GM23338 (cell line): ENCODE results near the gene FMNL1. TPM values are rescaled to one million over a fixed set of nuclear protein-coding genes. Genes with fewer than 3 reads are reported as not detected.

Experiments
- ATAC-seq: fragments of 200-7000 bp; cut with Tn5 transposase; 3 replicates; pipeline ENCODE4 v1.9.1; 2020
- DNase-seq: peaks from one replicate; pipeline ENCODE4 v3.0.0-alpha.2; 2015; ENCODE audit warnings: low spot score
- H2AFZ ChIP-seq: fragments of 200-600 bp; sonication (generic); 2 replicates; pipeline ENCODE4 v1.8.0; 2016; ENCODE audit warnings: antibody characterized with exemption, mild to moderate bottlenecking, moderate library complexity
- H3F3A ChIP-seq: fragments of 200-600 bp; sonication (generic); replicated peaks from 2 replicates; pipeline ENCODE4 v1.8.0; 2017; ENCODE audit warnings: antibody characterized with exemption, mixed run types, low read depth
- H3K27ac ChIP-seq: fragments of 200-600 bp; sonication (generic); 2 replicates; pipeline ENCODE4 v1.6.1; 2016; ENCODE audit warnings: low read depth
- H3K27me3 ChIP-seq: fragments of 200-600 bp; sonication (generic); 2 replicates; pipeline ENCODE4 v1.8.0; 2016; ENCODE audit warnings: mild to moderate bottlenecking, mixed run types, moderate library complexity; ENCODE audit not compliant: insufficient read depth
- H3K36me3 ChIP-seq: fragments of 200-600 bp; sonication (generic); 2 replicates; pipeline ENCODE4 v1.8.0; 2016; ENCODE audit warnings: mild to moderate bottlenecking; ENCODE audit not compliant: insufficient read depth
- H3K4me1 ChIP-seq: fragments of 200-600 bp; sonication (generic); 2 replicates; pipeline ENCODE4 v1.8.0; 2016; ENCODE audit warnings: mild to moderate bottlenecking, moderate library complexity; ENCODE audit not compliant: insufficient read depth
- H3K4me2 ChIP-seq: fragments of 200-600 bp; sonication (generic); 2 replicates; pipeline ENCODE4 v1.7.1; 2017; ENCODE audit warnings: mixed run types
- H3K4me3 ChIP-seq: fragments of 200-600 bp; sonication (generic); 2 replicates; pipeline ENCODE4 v1.6.1; 2016; ENCODE audit warnings: mixed run types
- H3K79me2 ChIP-seq: fragments of 200-600 bp; sonication (generic); replicated peaks from 2 replicates; pipeline ENCODE4 v1.8.0; 2017; ENCODE audit warnings: mild to moderate bottlenecking; ENCODE audit not compliant: insufficient read depth
- H3K9me2 ChIP-seq: fragments of 200-600 bp; sonication (generic); 2 replicates; pipeline ENCODE4 v1.8.0; 2017; ENCODE audit not compliant: insufficient read depth
- H4K20me1 ChIP-seq: fragments of 200-600 bp; sonication (generic); replicated peaks from 2 replicates; pipeline ENCODE4 v1.8.0; 2017; ENCODE audit warnings: mild to moderate bottlenecking; ENCODE audit not compliant: insufficient read depth
- H3K27ac Mint-ChIP-seq: 2 replicates; pipeline ENCODE4 v1.8.0; 2020; ENCODE audit warnings: inconsistent platforms, mild to moderate bottlenecking, moderate library complexity, mixed read lengths
- H3K27me3 Mint-ChIP-seq: 3 replicates; pipeline ENCODE4 v1.8.0; 2022; ENCODE audit warnings: low read depth, mild to moderate bottlenecking, moderate library complexity, mixed read lengths, inconsistent platforms; ENCODE audit not compliant: insufficient read depth, poor library complexity
- H3K36me3 Mint-ChIP-seq: 3 replicates; pipeline ENCODE4 v1.8.0; 2021; ENCODE audit warnings: low read depth, mild to moderate bottlenecking, inconsistent platforms, moderate library complexity, mixed read lengths
- H3K4me1 Mint-ChIP-seq: 3 replicates; pipeline ENCODE4 v1.8.0; 2020; ENCODE audit warnings: mild to moderate bottlenecking, inconsistent platforms, mixed read lengths
- H3K4me3 Mint-ChIP-seq: 3 replicates; pipeline ENCODE4 v1.8.0; 2021; ENCODE audit warnings: moderate library complexity, mild to moderate bottlenecking, inconsistent platforms, mixed read lengths
- H3K9me3 Mint-ChIP-seq: 3 replicates; pipeline ENCODE4 v1.8.0; 2020; ENCODE audit warnings: moderate library complexity, mild to moderate bottlenecking, inconsistent platforms, mixed read lengths
- CTCF ChIP-seq, 2 experiments: fragments of 200-600 bp in 1 of 2; sonication (generic) in 1 of 2; conservative IDR thresholded peaks; 2 replicates each; pipeline versions ENCODE4 v1.5.1 to v1.6.1; 2016 to 2017; ENCODE audit warnings: antibody characterized with exemption in 2 of 2, low read depth in 2 of 2, mild to moderate bottlenecking in 2 of 2, moderate library complexity in 1 of 2
- ETS1 ChIP-seq: IDR thresholded peaks from 2 replicates; pipeline ENCODE4 v1.6.1; 2016; ENCODE audit warnings: antibody characterized with exemption
- EZH2 ChIP-seq: fragments of 200-600 bp; sonication (generic); IDR thresholded peaks from one replicate; pipeline ENCODE4 v1.8.0; 2017; ENCODE audit warnings: antibody characterized with exemption, mild to moderate bottlenecking, low read depth; ENCODE audit not compliant: unreplicated experiment
- JUNB ChIP-seq: IDR thresholded peaks from one replicate; pipeline ENCODE4 v1.6.1; 2016; ENCODE audit warnings: antibody characterized with exemption; ENCODE audit not compliant: unreplicated experiment
- NANOG ChIP-seq: IDR thresholded peaks from 2 replicates; pipeline ENCODE4 v1.6.1; 2016; ENCODE audit warnings: antibody characterized with exemption, borderline replicate concordance
- POLR2AphosphoS5 ChIP-seq: IDR thresholded peaks from 2 replicates; pipeline ENCODE4 v1.6.1; 2016; ENCODE audit warnings: antibody characterized with exemption, low read depth
- REST ChIP-seq: IDR thresholded peaks from one replicate; pipeline ENCODE4 v1.6.1; 2018; ENCODE audit warnings: antibody characterized with exemption; ENCODE audit not compliant: unreplicated experiment
- STAT1 ChIP-seq: IDR thresholded peaks from one replicate; pipeline ENCODE4 v1.6.1; 2016; ENCODE audit warnings: antibody characterized with exemption; ENCODE audit not compliant: unreplicated experiment
- ZNF114 ChIP-seq: fragments of 250-450 bp; sonication (Bioruptor Pico); IDR thresholded peaks from 2 replicates; pipeline ENCODE4 v1.5.0; 2020; ENCODE audit warnings: mild to moderate bottlenecking, moderate library complexity
- ZNF331 ChIP-seq: fragments of 250-450 bp; sonication (Bioruptor Pico); IDR thresholded peaks from 2 replicates; pipeline ENCODE4 v1.5.0; 2020; ENCODE audit warnings: low read depth, mild to moderate bottlenecking, moderate library complexity
- ZNF462 ChIP-seq: fragments of 250-450 bp; sonication (Bioruptor Pico); IDR thresholded peaks from 2 replicates; pipeline ENCODE4 v1.5.0; 2020; ENCODE audit warnings: mild to moderate bottlenecking, moderate library complexity
- polyA plus RNA-seq: library from polyadenylated mRNA; unstranded; fragments of >200 nt; fragmentation: Nextera tagmentation; extraction: Ambion mirVana; gene quantifications from 2 replicates; pipeline ENCODE4 v1.2.1, GENCODE V29; 2016
- total RNA-seq: library from RNA; depleted of rRNA; stranded (reverse); fragments of >200 nt; shearing (Covaris generic); gene quantifications from 2 replicates; pipeline ENCODE4 v1.2.3, GENCODE V29; 2014

FMNL1 gene
- total and polyA plus RNA-seq, 2 experiments from 2014 or later = 6.6 to 9.3 TPM

GRCh38 chr17:45225964-45226530 is 4.4 kb downstream of the FMNL1 start:
- Histone ChIP-seq H3K27me3 (peaks cover 25% of the 10 kb centered on the region), H2AFZ (no peak overlapping the region), H3K9me2 (no peaks in the 10 kb centered on the region), H3K4me3 (no peak overlapping the region), H3F3A (0 out of 2 replicates have a peak, but pooled peaks cover 2% of the 10 kb centered on the region), H3K4me1 (peaks cover 30% of the 10 kb centered on the region), H3K4me2 (no peak overlapping the region), H4K20me1 (no peaks in the 10 kb centered on the region), H3K36me3 (no peaks in the 10 kb centered on the region), H3K27ac (no peak overlapping the region), H3K79me2 (no peaks in the 10 kb centered on the region)
- DNase-seq = no peak
- Mint-ChIP-seq H3K27ac (no peak overlapping the region), H3K27me3 (peaks cover 31% of the 10 kb centered on the region), H3K36me3 (no peaks in the 10 kb centered on the region), H3K4me3 (no peak overlapping the region), H3K9me3 (no peaks in the 10 kb centered on the region; the same call in 2 of the 3 replicates), H3K4me1 (peaks cover 51% of the 10 kb centered on the region)
- no peak for ATAC-seq
- TF ChIP-seq POLR2AphosphoS5 (no peak), NANOG (no peak), EZH2 (no peak), ZNF331 (CRISPR knock-in tag) (no peak), JUNB (no peak), CTCF (conservative IDR thresholded peaks at IDR 0.05; ENCODE audit: low read depth in 2 of 2) (no peak), ZNF114 (CRISPR knock-in tag) (no peak), STAT1 (no peak), ZNF462 (no peak), REST (no peak), ETS1 (no peak)
